ENCODE measurements around the gene MZT2A.
"Not testable (repeated sequence)": the region's sequence is repeated elsewhere in the genome, so short reads cannot be mapped to it uniquely, and the experiment has no call there.

The MZT2A gene, protein sequence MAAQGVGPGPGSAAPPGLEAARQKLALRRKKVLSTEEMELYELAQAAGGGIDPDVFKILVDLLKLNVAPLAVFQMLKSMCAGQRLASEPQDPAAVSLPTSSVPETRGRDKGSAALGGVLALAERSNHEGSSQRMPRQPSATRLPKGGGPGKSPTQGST

DNA sequence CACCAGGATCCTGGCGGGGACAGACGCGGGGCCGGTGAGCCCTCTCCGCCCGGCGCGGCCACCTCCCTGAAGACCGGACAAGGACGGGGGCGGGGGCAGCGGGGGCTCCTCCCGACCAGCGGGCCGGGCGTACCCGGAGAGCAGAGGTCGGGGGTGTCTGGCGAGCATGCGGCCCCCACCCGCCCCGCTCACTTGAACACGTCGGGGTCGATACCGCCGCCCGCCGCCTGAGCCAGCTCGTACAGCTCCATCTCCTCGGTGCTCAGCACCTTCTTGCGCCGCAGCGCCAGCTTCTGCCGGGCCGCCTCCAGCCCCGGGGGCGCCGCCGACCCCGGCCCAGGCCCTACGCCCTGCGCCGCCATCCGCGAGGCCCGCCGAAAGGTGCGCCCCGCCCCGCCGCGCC is at the start of gene MZT2A:
MZT2A (minus strand) TSS at position 383 of the 403 bp plus-strand sequence; CDS start at position 362, 21 bp downstream.
- not testable (repeated sequence) for FAIRE-seq

DNA sequence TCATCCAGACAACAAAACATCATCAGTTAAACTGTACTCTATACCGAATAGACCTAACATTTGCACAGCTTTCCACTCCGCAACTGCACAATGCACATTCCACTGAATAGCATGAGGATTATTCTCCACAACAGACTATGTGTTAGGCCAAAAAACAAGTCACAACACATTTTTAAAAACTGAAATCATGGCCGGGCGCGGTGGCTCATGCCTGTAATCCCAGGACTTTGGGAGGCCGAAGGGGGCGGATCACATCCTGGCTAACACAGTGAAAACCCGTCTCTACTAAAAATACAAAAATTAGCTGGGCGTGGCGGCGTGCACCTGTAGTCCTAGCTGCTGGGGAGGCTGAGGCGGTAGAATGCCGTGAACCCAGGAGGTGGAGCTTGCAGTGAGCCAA is 46.7 kb upstream of the MZT2A start:
- FAIRE-seq, result not testable (repeated sequence)

DNA sequence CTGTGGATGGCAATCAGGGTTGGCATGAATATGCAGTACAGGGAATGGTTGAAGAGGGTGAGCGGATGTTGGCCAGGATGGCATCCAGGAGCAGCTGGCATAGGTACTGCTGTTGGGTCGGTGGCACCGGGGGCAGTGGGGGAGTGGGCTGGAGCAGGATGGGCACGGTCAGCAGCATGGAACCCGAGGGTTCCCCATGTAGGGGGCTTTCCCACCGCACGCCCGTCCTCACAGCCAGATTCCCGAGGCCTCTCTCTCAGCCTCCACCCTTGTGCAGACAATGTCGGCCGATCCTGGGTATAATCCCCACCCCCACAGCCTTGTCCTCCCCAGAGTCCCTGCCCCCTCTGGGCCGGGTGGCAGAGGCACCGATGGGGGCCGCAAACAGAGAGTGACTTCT is 44.6 kb upstream of the MZT2A start:
- not testable (repeated sequence) for FAIRE-seq

DNA sequence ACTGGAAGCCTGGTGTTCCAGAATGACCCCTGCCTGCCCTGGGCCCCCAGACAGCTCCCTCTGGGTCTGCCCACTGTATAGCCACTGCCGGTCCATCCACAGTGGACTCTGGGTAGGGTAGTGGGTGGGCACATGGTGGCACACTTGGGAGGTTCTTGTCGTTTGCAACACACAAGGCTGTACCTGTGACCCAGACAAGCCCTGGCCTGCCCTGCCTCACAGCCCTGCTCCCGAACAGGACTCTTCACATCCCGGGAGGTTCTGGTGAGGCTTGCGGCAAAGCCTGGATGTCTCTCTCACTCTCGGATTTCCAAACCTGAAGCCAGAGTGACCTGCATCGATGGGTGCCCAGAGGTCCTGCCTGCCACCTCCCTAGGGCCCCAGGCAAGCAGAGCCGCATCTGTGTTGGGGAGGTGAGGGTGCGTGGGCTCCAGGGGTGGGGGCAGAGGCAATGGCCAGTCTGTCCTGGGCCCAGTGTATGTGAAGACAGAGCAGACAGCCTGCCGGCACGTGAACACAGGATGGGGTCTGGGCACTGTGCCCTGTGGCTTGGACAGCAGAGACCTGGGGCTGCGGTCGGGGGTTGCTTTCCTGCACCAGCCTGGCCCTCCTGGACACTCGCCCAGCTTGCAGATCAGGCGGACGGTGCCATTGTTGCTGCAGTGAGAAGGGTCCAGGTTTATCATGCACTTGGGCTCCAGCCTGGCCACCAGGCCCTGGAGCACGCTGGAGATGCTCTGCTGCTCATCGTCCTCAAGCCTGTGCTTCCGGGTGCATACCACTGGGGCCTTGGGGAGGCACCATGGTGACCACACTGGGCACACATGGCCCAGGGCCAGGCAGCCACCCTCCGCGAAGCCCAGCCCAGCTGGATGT is 44.0 kb upstream of the MZT2A start:
- not testable (repeated sequence) for FAIRE-seq

DNA sequence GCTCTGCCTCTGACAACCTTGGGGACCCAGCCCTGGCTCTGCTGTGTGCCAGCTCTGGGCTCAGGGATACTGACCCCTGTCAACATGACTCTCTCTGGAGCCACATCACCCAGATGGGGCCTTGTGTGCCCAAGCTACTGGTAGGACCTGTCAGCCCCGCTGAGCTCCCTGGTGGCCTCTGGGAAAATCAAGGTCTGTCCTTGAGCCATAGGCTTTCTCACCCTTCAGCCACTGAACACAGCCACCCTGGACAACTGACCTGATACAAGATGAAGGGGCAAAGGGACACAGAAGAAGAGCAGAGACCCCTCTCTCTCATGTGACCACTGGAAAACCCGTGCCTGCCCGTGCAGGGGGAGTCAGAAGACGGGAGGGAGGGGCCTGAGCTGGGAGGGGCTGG is 43.3 kb upstream of the MZT2A start:
- FAIRE-seq, result no peak

DNA sequence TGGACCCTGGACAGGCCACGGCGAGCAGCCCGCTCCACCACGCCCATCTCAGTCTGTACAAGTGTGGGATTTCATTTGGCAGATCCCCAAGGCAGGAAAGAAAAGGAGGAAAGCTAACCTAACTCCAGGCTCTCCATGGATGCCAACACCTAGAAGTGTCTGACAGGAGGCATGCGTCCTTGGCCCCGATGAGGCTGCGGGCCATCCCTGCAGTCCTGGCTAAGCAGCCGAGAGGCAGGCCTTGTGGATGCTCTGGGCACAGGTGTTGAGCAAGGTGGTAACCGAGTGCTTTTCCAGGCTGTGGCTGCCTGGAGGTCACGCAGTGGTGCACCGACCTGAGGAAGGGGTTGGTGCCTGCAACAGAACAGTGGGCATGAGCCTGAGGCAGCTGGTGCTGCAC is 42.8 kb upstream of the MZT2A start:
- not testable (repeated sequence) for FAIRE-seq

DNA sequence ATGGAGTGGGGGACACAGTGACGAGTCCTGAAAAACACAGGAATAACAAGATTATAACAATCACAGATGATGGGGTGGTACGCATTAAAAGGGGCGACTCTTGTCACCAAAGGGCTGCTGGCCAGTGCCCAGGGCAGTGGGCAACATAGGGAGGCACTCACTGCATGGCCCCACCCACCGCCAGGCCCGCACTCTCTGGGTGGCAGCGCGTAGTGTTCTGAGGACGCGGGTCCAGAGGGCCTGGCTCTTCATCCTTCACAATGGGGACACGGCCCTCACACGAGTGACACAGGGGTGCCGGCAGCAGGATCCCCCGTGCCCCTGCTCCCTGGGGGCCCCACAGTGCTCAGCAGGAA is 42.1 kb upstream of the MZT2A start:
- not testable (repeated sequence) for FAIRE-seq

DNA sequence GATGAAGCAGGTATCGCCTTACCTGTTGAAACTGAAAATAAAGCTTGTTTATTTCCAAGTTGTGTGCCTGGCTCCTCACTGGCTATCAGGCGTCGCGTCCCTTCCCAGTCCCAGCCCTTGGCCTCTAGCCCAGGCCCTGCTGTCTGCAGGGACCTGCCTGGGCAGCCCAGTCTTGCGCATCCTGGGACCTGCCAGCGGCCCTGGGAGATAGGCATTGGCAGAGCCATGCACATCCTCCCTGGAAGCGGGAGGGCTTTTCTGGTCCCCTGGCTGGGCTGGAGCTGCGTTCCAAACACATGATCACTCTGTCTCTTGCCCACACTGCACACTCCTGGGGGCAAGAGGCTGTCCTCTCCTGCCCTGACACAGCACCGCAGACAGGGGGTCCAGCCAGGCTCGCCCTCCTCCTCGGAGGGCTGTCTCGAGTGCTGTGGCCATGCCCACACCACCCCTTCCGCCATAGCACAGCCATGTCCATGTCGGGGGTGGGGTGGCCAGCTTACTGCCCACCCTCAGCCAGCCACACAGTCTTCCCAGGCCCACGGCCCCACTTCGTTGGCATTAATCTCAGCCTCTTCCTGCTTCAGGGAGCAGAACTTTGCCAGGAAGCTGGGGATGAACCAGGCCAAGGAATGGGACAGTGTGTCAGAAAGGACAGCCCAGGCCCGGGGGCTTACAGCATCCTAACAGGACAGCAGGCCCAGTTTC is 41.6 kb upstream of the MZT2A start:
- FAIRE-seq, result not testable (repeated sequence)

DNA sequence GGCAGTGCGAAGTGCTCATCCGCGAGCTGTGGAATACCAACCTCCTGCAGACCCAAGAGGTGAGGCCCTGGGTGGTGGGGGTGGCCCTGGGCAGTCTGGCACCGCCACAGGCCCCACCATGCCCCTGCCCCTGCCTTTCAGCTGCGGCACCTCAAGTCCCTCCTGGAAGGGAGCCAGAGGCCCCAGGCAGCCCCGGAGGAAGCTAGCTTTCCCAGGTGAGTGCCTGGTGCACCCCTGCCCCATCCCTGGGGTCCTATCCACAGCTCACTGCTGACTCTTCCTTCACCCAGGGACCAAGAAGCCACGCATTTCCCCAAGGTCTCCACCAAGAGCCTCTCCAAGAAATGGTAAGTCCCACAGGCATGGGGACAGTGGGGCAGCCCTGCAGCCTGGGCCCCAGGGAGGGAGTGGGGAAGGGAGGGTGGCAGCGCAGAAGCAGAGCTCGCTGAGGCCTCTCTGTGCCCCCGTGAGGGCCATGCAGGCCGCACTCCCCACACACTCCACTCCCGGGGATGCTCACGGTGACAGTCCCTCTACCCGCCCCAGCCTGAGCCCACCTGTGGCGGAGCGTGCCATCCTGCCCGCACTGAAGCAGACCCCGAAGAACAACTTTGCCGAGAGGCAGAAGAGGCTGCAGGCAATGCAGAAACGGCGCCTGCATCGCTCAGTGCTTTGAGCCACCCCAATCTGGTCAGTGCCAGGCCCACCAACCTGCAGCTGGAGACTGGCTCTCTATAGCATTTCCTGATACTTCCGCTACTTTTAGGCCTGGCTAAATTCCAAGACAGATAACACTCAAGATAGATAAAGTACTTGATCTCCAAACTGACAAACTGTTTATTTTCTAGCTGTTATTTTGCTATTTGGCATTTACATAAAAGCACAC is 40.8 kb upstream of the MZT2A start:
- not testable (repeated sequence) for FAIRE-seq

DNA sequence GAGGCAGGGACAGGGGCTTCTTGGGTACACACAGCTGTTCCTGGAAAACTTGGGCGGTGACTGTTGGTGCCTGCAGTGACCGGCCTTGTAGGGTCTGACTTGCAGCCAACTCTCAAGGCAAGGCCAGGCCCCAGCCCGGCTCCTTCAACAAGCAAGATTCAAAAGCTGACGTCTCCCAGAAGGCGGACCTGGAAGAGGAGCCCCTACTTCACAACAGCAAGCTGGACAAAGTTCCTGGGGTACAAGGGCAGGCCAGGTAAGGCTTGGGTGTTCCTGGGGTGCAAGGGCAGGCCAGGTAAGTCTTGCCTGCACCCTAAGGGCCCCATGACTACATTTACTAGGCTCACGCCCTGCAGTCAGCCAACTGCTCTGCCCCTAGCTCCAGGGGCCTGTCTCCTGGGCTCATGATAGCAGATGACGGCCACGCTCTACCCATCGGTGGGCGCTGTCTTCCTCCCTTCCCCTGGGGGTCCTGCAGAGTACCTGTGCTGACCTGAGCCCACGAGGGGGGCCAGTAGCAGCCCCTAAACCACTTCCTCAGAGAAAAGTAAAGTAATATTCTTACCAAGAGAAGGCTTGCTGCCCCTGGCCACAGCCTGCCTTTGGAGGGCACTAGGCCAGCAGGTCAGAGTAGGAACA is 39.5 kb upstream of the MZT2A start:
- FAIRE-seq, result not testable (repeated sequence)

DNA sequence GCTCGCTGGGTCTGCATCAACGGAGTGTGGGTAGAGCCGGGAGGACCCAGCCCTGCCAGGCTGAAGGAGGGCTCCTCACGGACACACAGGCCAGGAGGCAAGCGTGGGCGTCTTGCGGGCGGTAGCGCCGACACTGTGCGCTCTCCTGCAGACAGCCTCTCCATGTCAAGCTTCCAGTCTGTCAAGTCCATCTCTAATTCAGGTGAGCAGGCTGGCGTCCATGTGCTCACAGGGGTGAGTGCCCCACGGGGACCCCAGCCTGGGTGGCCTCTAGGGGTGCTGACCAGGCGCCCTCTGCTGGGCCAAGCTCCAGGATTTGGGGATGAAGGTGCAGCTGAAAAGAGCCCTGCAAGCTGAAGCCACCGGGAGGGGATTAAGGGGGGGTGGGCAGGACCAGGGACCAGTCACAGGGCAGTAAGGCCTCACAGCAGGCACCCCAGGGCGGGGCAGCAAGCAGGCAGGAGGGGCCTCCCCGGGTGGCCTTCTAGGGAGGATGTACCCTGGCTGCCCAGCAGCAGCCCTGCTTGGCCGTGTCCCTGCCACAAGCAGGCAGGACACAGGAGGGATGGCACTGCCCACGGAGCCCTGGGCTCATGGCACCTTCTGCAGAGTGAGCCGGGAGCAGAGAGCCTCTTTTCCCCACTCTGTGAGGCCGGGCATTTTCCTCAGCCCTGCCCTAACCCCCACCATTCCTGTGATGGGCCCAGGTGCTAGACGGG is 38.6 kb upstream of the MZT2A start:
- not testable (repeated sequence) for FAIRE-seq

DNA sequence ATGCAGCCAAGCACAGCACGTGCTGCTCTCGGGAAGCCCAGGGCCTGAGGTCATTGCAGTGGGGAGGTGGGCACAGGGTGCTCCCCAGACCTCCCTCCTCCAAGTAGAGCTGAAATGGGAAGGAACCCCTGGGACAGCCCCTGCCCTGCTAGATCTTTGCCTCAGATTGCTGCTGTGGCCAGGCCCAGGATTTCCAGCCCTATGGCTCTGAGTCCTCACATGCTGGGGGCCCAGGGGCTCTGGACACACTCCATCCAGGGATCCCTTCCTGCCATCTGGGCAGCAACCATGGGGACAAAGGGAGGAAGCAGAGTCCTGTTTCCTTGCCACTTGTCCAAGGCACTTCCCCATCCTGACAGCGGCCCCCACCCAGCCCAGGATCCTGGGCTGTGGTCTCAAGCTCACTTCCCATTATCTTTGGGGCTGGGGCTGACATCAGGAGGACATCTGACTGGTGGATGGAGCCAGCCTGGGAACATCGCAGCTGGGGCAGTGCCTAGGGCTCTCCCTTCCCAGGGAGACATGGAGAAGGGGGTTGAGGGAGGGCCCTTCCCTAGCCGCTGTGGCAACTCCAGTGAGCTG is 37.8 kb upstream of the MZT2A start:
- FAIRE-seq, result not testable (repeated sequence)

DNA sequence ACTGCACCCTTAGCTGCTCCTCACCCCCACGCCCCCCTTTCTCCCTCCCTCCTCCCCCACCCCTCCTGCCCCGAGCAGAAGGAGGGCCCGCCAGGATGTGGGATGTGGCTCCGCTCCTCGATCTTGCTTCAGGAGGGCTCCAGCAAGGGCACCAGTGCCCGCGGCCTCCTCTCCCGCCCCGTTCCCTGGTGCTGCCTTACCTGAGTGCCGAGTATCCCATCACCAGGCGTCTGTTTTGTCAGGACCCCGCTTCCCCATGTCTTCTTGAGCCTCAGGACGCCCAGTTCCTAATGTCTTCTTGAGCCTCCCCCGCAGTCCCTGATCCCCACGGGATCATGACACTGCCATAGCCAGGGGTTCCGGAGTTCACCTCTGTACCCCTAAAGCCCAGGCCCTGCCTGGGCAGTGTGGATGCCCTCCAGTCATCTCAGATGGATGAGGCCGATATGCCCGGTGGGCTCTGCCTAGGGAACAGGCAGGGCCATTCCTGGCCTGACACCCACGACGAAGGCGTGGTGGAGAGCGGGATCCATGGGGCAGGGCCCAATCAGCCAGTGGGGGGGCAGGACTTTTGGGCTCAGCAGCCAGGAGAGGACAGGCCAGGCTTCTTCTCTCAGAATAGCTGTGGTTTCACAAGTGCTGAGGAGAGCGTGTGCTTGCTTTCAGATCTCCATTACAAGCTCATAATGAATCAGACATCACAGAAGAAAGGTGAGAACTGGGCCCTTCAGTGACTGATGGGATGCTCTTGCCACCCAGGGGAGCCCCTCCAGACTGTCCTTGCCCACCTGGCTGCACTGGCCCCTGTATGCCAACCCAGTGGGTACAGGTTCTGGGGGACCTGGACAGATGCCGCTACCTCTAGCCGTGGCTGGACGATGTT is 37.0 kb upstream of the MZT2A start:
- FAIRE-seq, result not testable (repeated sequence)

DNA sequence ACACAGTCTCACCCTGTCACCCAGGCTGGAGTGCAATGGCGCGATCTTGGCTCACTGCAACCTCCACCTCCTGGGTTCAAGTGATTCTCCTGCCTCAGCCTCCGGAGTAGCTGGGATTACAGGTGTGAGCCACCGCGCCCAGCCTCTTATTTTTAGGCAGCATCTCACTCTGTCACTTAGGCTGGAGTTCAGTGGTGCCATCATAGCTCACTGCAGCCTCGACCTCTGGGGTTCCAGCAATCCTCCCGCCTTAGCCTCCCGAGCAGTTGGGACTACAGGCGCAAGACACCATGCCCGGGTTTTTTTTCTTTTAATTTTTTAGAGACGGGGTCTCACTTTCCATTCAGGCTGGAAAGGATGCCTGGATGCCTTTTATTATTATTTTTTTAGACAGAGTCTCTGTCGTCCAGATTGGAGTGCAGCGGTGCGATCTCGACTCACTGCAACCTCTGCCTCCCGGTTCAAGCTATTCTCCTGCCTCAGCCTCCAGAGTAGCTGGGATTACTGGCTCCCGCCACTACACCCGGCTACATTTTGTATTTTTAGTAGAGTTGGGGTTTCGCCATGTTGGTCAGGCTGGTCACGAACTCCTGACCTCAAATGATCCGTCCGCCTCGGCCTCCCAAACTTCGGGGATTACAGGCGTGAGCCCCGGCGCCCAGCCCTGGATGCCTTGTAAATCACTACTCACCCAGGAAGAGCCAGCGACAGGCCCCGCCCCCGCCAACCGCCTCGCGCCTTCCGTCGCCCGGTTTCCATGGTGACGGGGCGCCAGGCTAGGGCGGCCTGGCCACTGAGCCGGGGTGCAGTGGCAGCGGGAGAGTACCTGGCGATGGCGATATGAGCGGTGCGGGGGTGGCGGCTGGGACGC is 35.2 kb upstream of the MZT2A start, which contains the start of gene CCDC74A:
CCDC74A (plus strand) TSS at position 758 of the 871 bp plus-strand sequence; CDS start at position 841, 83 bp downstream.
- FAIRE-seq, result not testable (repeated sequence)

DNA sequence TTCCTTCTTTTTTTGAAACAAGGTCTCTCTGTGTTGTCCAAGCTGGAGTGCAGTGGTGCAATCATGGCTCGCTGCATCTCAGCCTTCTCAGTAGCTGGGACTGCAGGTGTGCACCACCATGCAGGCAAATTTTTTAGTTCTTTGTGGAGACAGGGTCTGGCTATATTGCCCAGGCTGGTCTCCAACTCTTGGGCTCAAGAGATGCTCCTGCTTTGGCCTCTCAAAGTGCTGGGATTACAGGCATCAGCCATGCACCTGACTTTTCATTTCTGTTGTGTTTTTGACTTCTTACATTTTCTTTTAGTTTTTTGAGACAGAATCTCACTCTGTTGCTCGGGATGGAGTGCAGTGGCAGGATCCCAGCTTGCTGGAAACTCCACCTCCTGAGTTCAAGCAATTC is 33.1 kb upstream of the MZT2A start:
- not testable (repeated sequence) for FAIRE-seq

DNA sequence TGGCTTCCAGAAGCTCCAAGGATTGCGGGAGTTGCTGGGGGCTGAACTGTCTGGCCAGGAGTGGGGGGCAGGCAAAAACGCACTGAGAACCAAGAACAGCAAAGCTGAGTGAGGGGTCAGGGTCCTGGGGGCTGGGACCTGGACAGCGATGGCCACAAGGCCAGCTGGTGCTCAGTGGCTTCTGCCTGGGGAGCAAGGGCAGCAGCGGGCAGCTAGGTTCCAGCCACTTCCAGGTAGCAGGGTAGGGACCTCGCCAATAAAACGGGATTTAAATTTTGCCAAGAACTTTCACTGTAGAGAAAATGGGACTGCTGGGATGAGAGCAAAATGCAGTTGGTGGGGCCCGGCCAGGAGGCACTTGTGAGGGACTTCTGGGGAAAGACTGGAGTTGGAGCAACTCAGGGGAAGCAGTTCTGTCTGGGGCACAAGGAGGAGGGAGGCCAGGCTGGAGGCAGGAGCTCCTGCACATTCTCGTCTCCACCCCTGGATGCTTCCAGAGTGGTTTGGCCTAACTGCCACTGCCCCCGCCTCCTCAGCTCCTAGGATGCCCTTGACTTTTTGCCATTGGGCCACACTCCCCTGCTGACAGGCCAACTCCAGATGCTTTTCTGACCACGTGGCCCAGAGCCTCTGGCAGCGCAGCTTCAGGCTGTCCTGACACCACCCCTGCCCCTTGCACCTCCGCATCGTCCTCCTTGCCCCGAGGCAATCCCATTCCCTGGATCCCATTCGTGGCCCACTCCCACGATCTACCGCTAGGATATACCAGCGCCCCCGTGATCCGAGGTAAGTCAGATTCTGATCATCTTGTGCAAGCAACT is 30.0 kb upstream of the MZT2A start:
- no peak for FAIRE-seq

DNA sequence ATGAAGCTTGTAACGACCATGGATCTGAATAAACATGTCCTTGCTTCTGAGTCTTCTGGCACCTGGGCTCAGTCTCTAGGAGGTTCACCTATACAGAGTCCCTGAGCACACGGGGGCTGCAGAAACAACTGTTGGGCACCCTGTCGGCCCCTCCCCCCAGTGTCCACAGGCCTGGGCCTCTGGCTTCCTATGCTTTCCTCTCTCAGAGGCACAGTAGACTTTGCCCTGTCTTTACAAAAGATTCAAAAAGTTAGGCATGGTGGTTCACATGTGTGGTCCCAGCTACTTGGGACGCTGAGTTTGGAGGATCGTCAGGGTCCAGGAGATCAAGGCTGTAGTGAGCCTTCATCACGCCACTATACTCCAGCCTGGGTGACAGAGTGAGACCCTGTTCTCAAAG is 29.3 kb upstream of the MZT2A start:
- FAIRE-seq, result not testable (repeated sequence)

DNA sequence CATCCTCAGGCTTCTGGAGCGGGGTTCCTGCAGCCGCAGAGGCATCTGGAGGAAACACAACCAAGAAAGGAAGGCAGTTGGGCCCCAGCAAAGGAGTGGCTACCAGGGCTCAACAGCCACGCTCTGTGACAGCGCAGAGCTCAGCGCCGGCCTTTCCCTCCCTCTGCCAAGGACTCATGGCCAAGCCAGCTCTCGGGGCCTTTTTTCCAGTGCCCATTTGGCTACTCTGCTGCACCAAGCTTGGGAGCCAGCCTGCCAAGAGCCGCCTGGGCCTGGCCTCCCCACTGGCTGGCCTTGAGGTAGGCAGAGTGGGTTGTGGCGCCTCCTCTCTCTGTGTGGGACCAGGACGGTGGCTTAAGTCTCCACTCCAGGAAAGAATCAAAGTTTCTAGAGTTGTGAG is 28.3 kb upstream of the MZT2A start:
- FAIRE-seq, result no peak
